HK-2 (cell line): ENCODE data around the gene NLE1.

Source experiments
- DNase-seq: peaks from one replicate; pipeline ENCODE4 v3.0.0-alpha.2; 2018; ENCODE audit not compliant: unreplicated experiment

Gene NLE1

GRCh38 chr17:35086931-35087573, 55.1 kb downstream of the NLE1 start:
- DNase-seq, result no peak

GRCh38 chr17:35086164-35086563, 55.9 kb downstream of the NLE1 start:
- no peak for DNase-seq

- DNase-seq, result peak; percentile 47
These were observed 57.1 kb downstream of the NLE1 start for GRCh38 chr17:35084987-35085386.

GRCh38 chr17:35083071-35083470, 59.0 kb downstream of the NLE1 start:
- no peak for DNase-seq

- DNase-seq, result no peak
These were observed 59.9 kb downstream of the NLE1 start for GRCh38 chr17:35082073-35082657.

- no peak for DNase-seq
These were observed 60.5 kb downstream of the NLE1 start for GRCh38 chr17:35081638-35082037.

GRCh38 chr17:35080536-35080935, 61.6 kb downstream of the NLE1 start:
- no peak for DNase-seq

- DNase-seq, result no peak
These were observed 62.3 kb downstream of the NLE1 start for GRCh38 chr17:35079547-35080423.
